Keratinocyte (primary cell): ENCODE results near the gene ASPHD2. TPM values are rescaled to one million over a fixed set of nuclear protein-coding genes. Genes with fewer than 3 reads are reported as not detected.

Experiments
- DNase-seq: peaks from one replicate; pipeline ENCODE4 v3.0.0-alpha.2; 2011; ENCODE audit warnings: low read depth, missing footprints, low spot score
- FAIRE-seq: peaks from 2 replicates; lab custom pipeline; 2011; peaks lifted over from hg19 to GRCh38; lab: Jason Lieb, UNC
- H2AFZ ChIP-seq: 2 replicates; pipeline ENCODE4 v1.6.0; 2012; ENCODE audit warnings: low read length, control low read depth, inconsistent platforms; ENCODE audit not compliant: control insufficient read depth
- H3K27ac ChIP-seq: 2 replicates; pipeline ENCODE4 v1.5.1; 2011; ENCODE audit warnings: low read length; ENCODE audit not compliant: control insufficient read depth, insufficient read depth
- H3K27me3 ChIP-seq: 3 replicates; pipeline ENCODE4 v1.6.0; 2011; ENCODE audit warnings: low read length; ENCODE audit not compliant: control insufficient read depth, insufficient read depth; ENCODE audit errors: extremely low read depth
- H3K36me3 ChIP-seq, 2 experiments: 2 replicates in 1 of 2; 3 replicates in 1 of 2; pipeline ENCODE4 v1.5.1; 2011; ENCODE audit warnings: low read length in 2 of 2, mild to moderate bottlenecking in 1 of 2; ENCODE audit not compliant: control insufficient read depth in 2 of 2, insufficient read depth in 2 of 2; ENCODE audit errors: extremely low read depth in 1 of 2
- H3K4me1 ChIP-seq: 3 replicates; pipeline ENCODE4 v1.5.1; 2011; ENCODE audit warnings: low read length; ENCODE audit not compliant: control insufficient read depth, insufficient read depth; ENCODE audit errors: extremely low read depth
- H3K4me2 ChIP-seq: 3 replicates; pipeline ENCODE4 v1.6.0; 2011; ENCODE audit warnings: low read depth, low read length; ENCODE audit not compliant: control insufficient read depth, insufficient read depth; ENCODE audit errors: extremely low read depth
- H3K4me3 ChIP-seq, 3 experiments: fragments of 200-600 bp in 1 of 3; sonication (generic) in 1 of 3; 2 replicates in 2 of 3; 3 replicates in 1 of 3; pipeline ENCODE4 v1.5.1; 2011 to 2016; ENCODE audit warnings: low read length in 3 of 3, mild to moderate bottlenecking in 3 of 3, control low read depth in 2 of 3, inconsistent platforms in 1 of 3, low read depth in 1 of 3, mixed read lengths in 1 of 3, mixed run types in 1 of 3, moderate library complexity in 1 of 3; ENCODE audit not compliant: control insufficient read depth in 2 of 3, insufficient read depth in 2 of 3; ENCODE audit errors: extremely low read depth in 1 of 3
- H3K79me2 ChIP-seq: 2 replicates; pipeline ENCODE4 v1.6.0; 2012; ENCODE audit warnings: low read length; ENCODE audit not compliant: control insufficient read depth, insufficient read depth
- H3K9ac ChIP-seq: 3 replicates; pipeline ENCODE4 v1.6.0; 2011; ENCODE audit warnings: low read length; ENCODE audit not compliant: control insufficient read depth, insufficient read depth; ENCODE audit errors: extremely low read depth
- H3K9me1 ChIP-seq: 3 replicates; pipeline ENCODE4 v1.6.0; 2011; ENCODE audit warnings: low read length; ENCODE audit not compliant: control insufficient read depth, insufficient read depth; ENCODE audit errors: extremely low read depth
- H3K9me3 ChIP-seq: 2 replicates; pipeline ENCODE4 v1.5.1; 2012; ENCODE audit warnings: low read depth, low read length; ENCODE audit not compliant: control insufficient read depth
- H4K20me1 ChIP-seq: 3 replicates; pipeline ENCODE4 v1.6.0; 2011; ENCODE audit warnings: low read length; ENCODE audit not compliant: control insufficient read depth, insufficient read depth; ENCODE audit errors: extremely low read depth
- CTCF ChIP-seq, 3 experiments: IDR thresholded peaks in 1 of 3; conservative IDR thresholded peaks in 1 of 3; optimal IDR thresholded peaks in 1 of 3; 2 replicates in 2 of 3; 3 replicates in 1 of 3; pipeline versions ENCODE3 to v1.5.1; 2011; ENCODE audit warnings: low read length in 3 of 3, mild to moderate bottlenecking in 3 of 3, moderate library complexity in 2 of 3, control low read depth in 1 of 3, inconsistent platforms in 1 of 3; ENCODE audit not compliant: insufficient read depth in 2 of 3; ENCODE audit errors: extremely low read depth in 1 of 3
- dilution Hi-C: fragments of 300-500 bp; cut with MboI; formaldehyde crosslinking; loops from one replicate; pipeline ENCODE4 v1.7.0; 2020; ENCODE audit warnings: low sequenced_read_pairs; ENCODE audit not compliant: extremely low pct_ligation_motif_present
- polyA plus RNA-seq, 5 experiments: library from polyadenylated mRNA; depleted of rRNA in 3 of 5; stranded (reverse) in 3 of 5; stranded (forward) in 1 of 5; unstranded in 1 of 5; fragments of >200 nt; gene quantifications; 1 replicate in 1 of 5; 2 replicates in 3 of 5; 3 replicates in 1 of 5; pipeline versions ENCODE4 v1.2.1 to v1.2.3, GENCODE V29; 2011 to 2012; ENCODE audit warnings: missing spikeins in 2 of 5, low read depth in 1 of 5, low replicate concordance in 1 of 5

ASPHD2 gene
- polyA plus RNA-seq, 1 donor (not counting 4 experiments of a cell fraction or from before 2014, with no cell fraction given), result 3.5 TPM

- DNase-seq (no peak), FAIRE-seq (no peak)
- Histone ChIP-seq H3K27ac (peak overlapping the region; percentile 89), H3K4me3 (peak overlapping the region in 2 of 3 experiments; percentile 97 to 98), H4K20me1 (no peaks in the 10 kb centered on the region), H2AFZ (no peak overlapping the region), H3K36me3 (peaks cover 7 to 21% of the 10 kb centered on the region in 2 experiments), H3K79me2 (peaks cover 34% of the 10 kb centered on the region), H3K9me3 (no peaks in the 10 kb centered on the region), H3K4me2 (peak overlapping the region; percentile 94), H3K9ac (peak overlapping the region; percentile 94), H3K4me1 (peaks cover 42% of the 10 kb centered on the region), H3K9me1 (no peaks in the 10 kb centered on the region), H3K27me3 (no peaks in the 10 kb centered on the region)
- dilution Hi-C loops, result no loop called here
- TF ChIP-seq CTCF (optimal IDR thresholded peaks at IDR 0.05 in 1 of 3, IDR thresholded peaks at IDR 0.05 in 1 of 3, conservative IDR thresholded peaks at IDR 0.05 in 1 of 3; ENCODE audit: extremely low read depth in 1 of 3, insufficient read depth in 2 of 3, low read length in 3 of 3), result no peak
Observed at GRCh38 chr22:26485013-26485412, 56.0 kb downstream of the ASPHD2 start.

DNA sequence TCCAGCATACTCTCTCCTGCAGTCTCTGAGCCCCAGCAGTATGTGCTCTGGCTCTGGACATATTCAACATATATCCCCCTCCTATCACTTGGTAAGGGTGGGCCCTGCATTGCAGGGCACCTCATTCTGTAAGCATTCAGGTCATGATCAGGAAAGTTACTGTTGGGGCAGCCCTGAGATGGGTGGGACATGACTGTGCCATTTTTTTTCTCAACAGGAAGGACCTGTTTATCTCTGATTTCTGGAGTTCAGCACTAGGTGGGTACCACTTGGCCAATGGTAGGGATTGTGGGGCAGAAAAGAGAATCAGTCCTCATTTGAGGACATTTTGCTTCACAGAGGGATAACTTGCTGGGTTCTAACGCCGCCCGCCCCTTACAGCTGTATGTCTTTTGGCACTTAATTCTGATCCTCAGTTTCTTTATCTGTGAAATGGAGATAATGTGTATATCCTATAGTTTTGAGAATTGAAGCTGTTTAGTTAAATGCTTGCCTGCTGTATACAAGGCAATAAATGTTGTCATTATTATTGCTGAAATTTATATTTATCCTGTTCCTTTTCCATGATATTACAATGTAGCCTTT is 56.8 kb downstream of the ASPHD2 start:
- Histone ChIP-seq H3K4me1 (peaks cover 34% of the 10 kb centered on the region), H3K9me3 (no peaks in the 10 kb centered on the region), H3K4me3 (no peak overlapping the region), H4K20me1 (no peaks in the 10 kb centered on the region), H3K9ac (no peak overlapping the region), H3K79me2 (peaks cover 27% of the 10 kb centered on the region), H3K27me3 (no peaks in the 10 kb centered on the region), H3K36me3 (peaks cover 10 to 24% of the 10 kb centered on the region in 2 experiments), H3K27ac (peak overlapping the region; percentile 15), H2AFZ (no peak overlapping the region), H3K4me2 (peak overlapping the region; percentile 94), H3K9me1 (no peaks in the 10 kb centered on the region)
- DNase-seq (no peak), FAIRE-seq (no peak)
- TF ChIP-seq CTCF (optimal IDR thresholded peaks at IDR 0.05 in 1 of 3, IDR thresholded peaks at IDR 0.05 in 1 of 3, conservative IDR thresholded peaks at IDR 0.05 in 1 of 3; ENCODE audit: extremely low read depth in 1 of 3, insufficient read depth in 2 of 3, low read length in 3 of 3), result no peak
- dilution Hi-C loops, result no loop called here
